Transverse colon (tissue), 4 donors: ENCODE measurements around the gene SYNE2. TPM values are rescaled to one million over a fixed set of nuclear protein-coding genes. Genes with fewer than 3 reads are reported as not detected.

Experiments used
- DNase-seq: peaks from one replicate; pipeline ENCODE4 v3.0.0-alpha.2; 2019
- H3K27ac ChIP-seq, 4 donors: fragments of 200-600 bp; sonication (generic); 2 replicates each; pipeline ENCODE4 v1.5.1; 2016 to 2018; ENCODE audit warnings: inconsistent platforms in 4 of 4
- H3K27me3 ChIP-seq: fragments of 200-600 bp; sonication (generic); 2 replicates; pipeline ENCODE4 v1.5.1; 2017; ENCODE audit warnings: inconsistent platforms
- H3K36me3 ChIP-seq, 4 donors: fragments of 200-600 bp; sonication (generic); 2 replicates each; pipeline ENCODE4 v1.5.1; 2017 to 2019; ENCODE audit warnings: inconsistent platforms in 4 of 4
- H3K4me1 ChIP-seq, 4 donors: fragments of 200-600 bp; sonication (generic); 2 replicates each; pipeline ENCODE4 v1.5.1; 2017 to 2020; ENCODE audit warnings: inconsistent platforms in 4 of 4
- H3K4me3 ChIP-seq, 4 donors: fragments of 200-600 bp; sonication (generic); 1 replicate in 1 of 4; 2 replicates in 3 of 4; pipeline versions ENCODE4 v1.5.1 to v1.6.1; 2017 to 2019; ENCODE audit warnings: inconsistent platforms in 4 of 4
- H3K9me3 ChIP-seq, 2 donors: fragments of 200-600 bp; sonication (generic); 2 replicates each; pipeline ENCODE4 v1.5.1; 2017 to 2019; ENCODE audit warnings: inconsistent platforms in 2 of 2
- CTCF ChIP-seq, 5 experiments: fragments of 200-600 bp in 3 of 5; fragments of 450-650 bp in 2 of 5; sonication (generic) in 3 of 5; IDR thresholded peaks; 1 replicate in 2 of 5; 2 replicates in 3 of 5; pipeline ENCODE4 v1.5.1; 2016 to 2017; ENCODE audit warnings: antibody characterized with exemption in 5 of 5, inconsistent platforms in 3 of 5, mild to moderate bottlenecking in 2 of 5, moderate library complexity in 1 of 5
- EP300 ChIP-seq: sonication (generic); formaldehyde crosslinking; IDR thresholded peaks from one replicate; pipeline ENCODE4 v1.6.1; 2017; ENCODE audit warnings: antibody characterized with exemption, low read depth
- POLR2A ChIP-seq: fragments of 450-650 bp; IDR thresholded peaks from one replicate; pipeline ENCODE4 v1.6.1; 2016; ENCODE audit warnings: antibody characterized with exemption, mild to moderate bottlenecking, moderate library complexity
- POLR2AphosphoS5 ChIP-seq, 3 donors: sonication (generic); formaldehyde crosslinking; IDR thresholded peaks; one replicate each; pipeline ENCODE4 v1.6.1; 2016; ENCODE audit warnings: antibody characterized with exemption in 3 of 3
- WGBS, 2 donors: methylation state at CpG; one replicate each; pipeline ENCODE4 v1.1.5; 2018; ENCODE audit warnings: low coverage in 1 of 2; 5-methylcytosine and 5-hydroxymethylcytosine counted together
- in situ Hi-C, 4 donors: fragments of 200-750 bp; cut with MboI; loops; one replicate each; pipeline versions ENCODE4 v1.15.0 to v1.15.1; 2017; ENCODE audit warnings: low sequenced_read_pairs in 3 of 4, low pct_ligation_motif_present in 1 of 4, low pct_unique_long_range_greater_than_20kb in 1 of 4
- intact Hi-C: fragments of 100-400 bp; cut with DNase I; formaldehyde crosslinking; loops from one replicate; pipeline ENCODE4 v1.15.1; 2023; ENCODE audit warnings: low total_unique reads
- total RNA-seq, 4 donors: library from RNA; depleted of rRNA; stranded (reverse); fragments of >200 nt; gene quantifications; one replicate each; pipeline ENCODE4 v1.1.0, GENCODE V29; 2016

SYNE2 gene
- total RNA-seq, 4 donors from 2014 or later: 242 to 491 (median 304) TPM

GRCh38 chr14:64227856-64228255 lies 375.1 kb downstream of the SYNE2 start:
- H3K27ac ChIP-seq: no peak overlapping the region
- H3K27me3 ChIP-seq: no peaks in the 10 kb centered on the region
- no peak overlapping the region for H3K4me3 ChIP-seq
- no peaks in the 10 kb centered on the region for H3K9me3 ChIP-seq
- peaks cover 0 to 48% (median 17%) of the 10 kb centered on the region in 4 donors for H3K36me3 ChIP-seq
- intact Hi-C loops: no loop called here
- TF ChIP-seq EP300 (no peak), POLR2A (no peak), POLR2AphosphoS5 (IDR thresholded peaks at IDR 0.05) (no peak), CTCF (IDR thresholded peaks at IDR 0.05) (no peak)
- in situ Hi-C loops: no loop called here
- DNase-seq: no peak
- WGBS, 2 donors: 56% methylated on average over 1 of the region's 1 CpG; no CpG with 5 or more reads in 1 of the 2 donors
- no peaks in the 10 kb centered on the region for H3K4me1 ChIP-seq

- intact Hi-C loops: no loop called here
- Histone ChIP-seq H3K9me3 (no peaks in the 10 kb centered on the region), H3K27ac (no peak overlapping the region), H3K4me1 (no peaks in the 10 kb centered on the region), H3K36me3 (peaks cover 0 to 36% (median 10%) of the 10 kb centered on the region in 4 donors), H3K4me3 (no peak overlapping the region), H3K27me3 (no peaks in the 10 kb centered on the region)
- in situ Hi-C loops: no loop called here
- 75 to 85% methylated on average over 2 to 3 of the region's 3 CpGs for WGBS, 2 donors
- DNase-seq: no peak
- TF ChIP-seq POLR2A (no peak), POLR2AphosphoS5 (IDR thresholded peaks at IDR 0.05) (no peak), CTCF (IDR thresholded peaks at IDR 0.05) (no peak), EP300 (no peak)
Observed at GRCh38 chr14:64229489-64229888, 376.7 kb downstream of the SYNE2 start.

GRCh38 chr14:64232095-64232838 lies 379.5 kb downstream of the SYNE2 start:
- H3K27me3 ChIP-seq: no peaks in the 10 kb centered on the region
- H3K4me1 ChIP-seq: no peaks in the 10 kb centered on the region
- no peak for DNase-seq
- TF ChIP-seq POLR2AphosphoS5 (IDR thresholded peaks at IDR 0.05): no peak
- no peak overlapping the region for H3K4me3 ChIP-seq
- H3K9me3 ChIP-seq: no peaks in the 10 kb centered on the region
- peaks cover 0 to 13% (median 4%) of the 10 kb centered on the region in 4 donors for H3K36me3 ChIP-seq
- WGBS, 2 donors: 65 to 83% methylated on average over 3 to 9 of the region's 9 CpGs
- in situ Hi-C loops: no loop called here
- intact Hi-C loops: no loop called here
- H3K27ac ChIP-seq: peak overlapping the region in 3 of 4 donors; percentile 6 to 20 (median 10)

- intact Hi-C loops: no loop called here
- DNase-seq: no peak
- WGBS, 2 donors: 91% methylated on average over 9 of the region's 9 CpGs; no CpG with 5 or more reads in 1 of the 2 donors
- Histone ChIP-seq H3K4me3 (no peak overlapping the region), H3K36me3 (peaks cover 0 to 13% (median 1%) of the 10 kb centered on the region in 4 donors), H3K27ac (peak overlapping the region in 3 of 4 donors; percentile 6 to 20 (median 10)), H3K9me3 (no peaks in the 10 kb centered on the region), H3K27me3 (no peaks in the 10 kb centered on the region), H3K4me1 (no peaks in the 10 kb centered on the region)
- in situ Hi-C loops: no loop called here
- TF ChIP-seq CTCF (IDR thresholded peaks at IDR 0.05) (no peak), EP300 (no peak)
Observed at GRCh38 chr14:64232944-64233343, 380.1 kb downstream of the SYNE2 start.
